Glutamatergic neuron (in vitro differentiated cells): ENCODE results near the gene PCNX2. TPM values are rescaled to one million over a fixed set of nuclear protein-coding genes. Genes with fewer than 3 reads are reported as not detected.

ENCODE experiments used
- DNase-seq: peaks from one replicate; pipeline ENCODE4 v3.0.0; 2022
- H3K27ac Mint-ChIP-seq: one replicate; pipeline ENCODE4 v1.8.0; 2020; ENCODE audit warnings: mild to moderate bottlenecking, mixed read lengths, inconsistent platforms; ENCODE audit not compliant: unreplicated experiment
- H3K27me3 Mint-ChIP-seq: one replicate; pipeline ENCODE4 v1.8.0; 2020; ENCODE audit warnings: mild to moderate bottlenecking, moderate library complexity, mixed read lengths, inconsistent platforms; ENCODE audit not compliant: unreplicated experiment
- H3K36me3 Mint-ChIP-seq: one replicate; pipeline ENCODE4 v1.8.0; 2020; ENCODE audit warnings: mild to moderate bottlenecking, mixed read lengths, inconsistent platforms; ENCODE audit not compliant: unreplicated experiment
- H3K4me1 Mint-ChIP-seq: one replicate; pipeline ENCODE4 v1.8.0; 2020; ENCODE audit warnings: mild to moderate bottlenecking, low read depth, mixed read lengths, inconsistent platforms; ENCODE audit not compliant: unreplicated experiment
- H3K4me3 Mint-ChIP-seq: one replicate; pipeline ENCODE4 v1.8.0; 2020; ENCODE audit warnings: mild to moderate bottlenecking, mixed read lengths, inconsistent platforms; ENCODE audit not compliant: unreplicated experiment
- H3K9me3 Mint-ChIP-seq: one replicate; pipeline ENCODE4 v1.8.0; 2020; ENCODE audit warnings: mild to moderate bottlenecking, moderate library complexity, mixed read lengths, inconsistent platforms; ENCODE audit not compliant: unreplicated experiment
- total RNA-seq: library from RNA; stranded (reverse); fragmentation: NEBNext Ultra II Directional; extraction: Animal tissue kit (Norgen Biotek cat#: 25700); gene quantifications from one replicate; pipeline ENCODE4 v1.2.1, GENCODE V29; 2021; ENCODE audit not compliant: unreplicated experiment
- TF ChIP-seq, protein P1 (sequence below): fragments of 200-600 bp; sonication (generic); IDR thresholded peaks from one replicate; pipeline ENCODE4 v1.5.0; 2021; ENCODE audit not compliant: partially characterized antibody, unreplicated experiment

PCNX2 gene
- total RNA-seq, 1 donor from 2014 or later = 44.5 TPM

DNA sequence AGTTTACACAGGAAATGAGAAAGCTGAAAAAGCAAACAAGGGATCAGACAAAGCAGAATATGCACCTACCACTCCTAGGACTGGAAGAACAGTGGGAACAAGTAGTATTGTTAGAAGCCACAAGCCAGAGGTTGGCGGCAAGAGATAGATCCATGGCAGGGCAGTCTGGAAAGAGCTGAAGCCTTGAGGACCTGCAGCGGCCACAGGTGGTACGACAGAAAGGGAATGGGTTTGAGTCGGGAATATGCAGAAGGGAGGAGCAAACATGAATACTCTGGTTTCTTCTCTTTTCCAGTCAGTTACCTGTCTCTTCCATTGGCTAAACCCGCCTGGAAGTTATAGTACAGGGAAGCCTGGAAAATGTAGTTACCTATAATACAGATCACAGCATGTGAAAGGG, 3.9 kb upstream of the PCNX2 start:
- Mint-ChIP-seq H3K36me3 (no peaks in the 10 kb centered on the region), H3K9me3 (peaks cover 5% of the 10 kb centered on the region)

DNA sequence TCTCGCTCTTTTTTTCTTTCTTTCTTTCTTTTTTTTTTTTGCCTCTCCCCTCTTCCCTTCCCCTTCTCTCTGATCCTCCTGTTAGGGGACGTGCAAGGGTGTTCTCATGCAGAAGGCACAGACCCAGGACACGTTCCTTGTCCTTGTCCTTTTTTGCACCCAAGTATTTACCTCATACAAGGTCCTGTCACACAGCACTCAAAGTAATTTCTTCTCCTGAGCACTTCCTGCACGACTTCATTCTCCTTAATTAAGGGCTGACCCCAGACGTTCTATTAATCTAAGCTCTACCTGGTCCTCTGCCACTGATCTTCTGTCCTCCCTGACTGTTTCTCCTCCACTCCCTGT, 424 bp upstream of the PCNX2 start:
- Mint-ChIP-seq H3K36me3 (no peaks in the 10 kb centered on the region), H3K4me3 (peak overlapping the region; percentile 87), H3K27ac (peak overlapping the region; percentile 36), H3K9me3 (peaks cover 5% of the 10 kb centered on the region), H3K27me3 (peaks cover 4% of the 10 kb centered on the region), H3K4me1 (peaks cover 6% of the 10 kb centered on the region)
- TF ChIP-seq, protein P1, sequence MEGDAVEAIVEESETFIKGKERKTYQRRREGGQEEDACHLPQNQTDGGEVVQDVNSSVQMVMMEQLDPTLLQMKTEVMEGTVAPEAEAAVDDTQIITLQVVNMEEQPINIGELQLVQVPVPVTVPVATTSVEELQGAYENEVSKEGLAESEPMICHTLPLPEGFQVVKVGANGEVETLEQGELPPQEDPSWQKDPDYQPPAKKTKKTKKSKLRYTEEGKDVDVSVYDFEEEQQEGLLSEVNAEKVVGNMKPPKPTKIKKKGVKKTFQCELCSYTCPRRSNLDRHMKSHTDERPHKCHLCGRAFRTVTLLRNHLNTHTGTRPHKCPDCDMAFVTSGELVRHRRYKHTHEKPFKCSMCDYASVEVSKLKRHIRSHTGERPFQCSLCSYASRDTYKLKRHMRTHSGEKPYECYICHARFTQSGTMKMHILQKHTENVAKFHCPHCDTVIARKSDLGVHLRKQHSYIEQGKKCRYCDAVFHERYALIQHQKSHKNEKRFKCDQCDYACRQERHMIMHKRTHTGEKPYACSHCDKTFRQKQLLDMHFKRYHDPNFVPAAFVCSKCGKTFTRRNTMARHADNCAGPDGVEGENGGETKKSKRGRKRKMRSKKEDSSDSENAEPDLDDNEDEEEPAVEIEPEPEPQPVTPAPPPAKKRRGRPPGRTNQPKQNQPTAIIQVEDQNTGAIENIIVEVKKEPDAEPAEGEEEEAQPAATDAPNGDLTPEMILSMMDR = no peak
- DNase-seq = no peak

More for the DNA sequence above, 3.9 kb upstream of the PCNX2 start:
- Mint-ChIP-seq H3K4me3 (no peak overlapping the region), H3K27me3 (peaks cover 4% of the 10 kb centered on the region), H3K4me1 (peaks cover 4% of the 10 kb centered on the region), H3K27ac (no peak overlapping the region)
- TF ChIP-seq, protein P1 = no peak
- no peak for DNase-seq

DNA sequence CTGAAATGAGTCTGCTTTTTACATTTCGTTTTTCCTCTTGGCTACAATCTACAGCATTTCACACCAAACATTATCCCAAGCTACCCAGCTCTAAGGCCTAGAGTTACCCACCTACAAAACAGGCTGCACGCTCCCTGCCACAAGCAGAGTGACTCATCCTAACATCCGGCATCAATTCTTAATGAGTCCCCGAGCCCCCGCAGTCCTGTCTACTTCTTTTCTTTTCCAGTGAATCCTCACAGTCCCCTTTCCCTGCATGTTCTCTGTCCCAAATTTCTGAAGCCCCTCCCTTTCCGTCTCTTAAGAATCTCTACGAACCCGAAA, 650 bp downstream of the PCNX2 start:
- TF ChIP-seq, protein P1 = no peak
- no peak for DNase-seq
- H3K4me1 Mint-ChIP-seq = peaks cover 6% of the 10 kb centered on the region

DNA sequence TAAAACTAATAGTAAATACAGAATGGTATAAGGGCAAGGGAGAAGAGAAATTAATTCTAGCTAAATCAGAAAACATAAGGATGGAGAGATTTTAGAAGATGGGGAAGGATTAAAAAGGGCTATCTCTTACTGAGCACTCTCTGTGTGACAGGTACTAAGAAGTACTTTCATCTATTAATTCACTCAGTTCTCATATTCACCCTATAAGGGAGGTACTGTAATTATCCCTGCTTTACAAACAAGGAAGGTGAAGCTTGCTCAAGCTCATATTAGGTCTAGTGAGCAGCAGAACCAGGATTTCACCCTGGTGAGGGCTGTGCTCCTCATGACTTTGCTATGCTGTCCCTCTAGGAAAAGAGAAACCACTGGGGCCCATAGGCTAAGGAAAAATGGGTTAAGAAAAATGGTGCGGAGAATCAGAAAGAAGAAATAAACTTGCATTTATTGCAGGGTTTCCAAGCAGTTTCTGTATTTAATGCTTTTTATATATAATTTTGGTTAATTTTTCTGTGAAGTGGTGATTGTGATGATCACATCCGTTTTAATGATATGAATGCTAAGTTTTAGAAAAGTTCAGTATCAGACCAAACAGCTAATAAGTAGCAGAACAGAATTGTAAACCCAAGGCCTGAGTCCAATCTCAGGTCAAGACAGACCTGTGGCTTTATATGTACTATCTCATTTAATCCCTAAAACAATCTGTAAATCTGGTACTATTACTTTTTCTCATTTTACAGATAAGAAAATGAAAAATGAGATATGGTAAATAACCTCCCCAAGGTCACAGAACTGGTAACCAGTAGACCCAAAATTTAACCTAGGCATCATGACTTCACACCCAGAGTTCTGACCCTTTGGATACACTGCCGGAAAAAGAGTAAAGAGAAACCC, 1.7 kb downstream of the PCNX2 start:
- no peaks in the 10 kb centered on the region for H3K36me3 Mint-ChIP-seq
- H3K4me3 Mint-ChIP-seq = peak overlapping the region; percentile 96
- TF ChIP-seq, protein P1 = no peak
- no peak for DNase-seq
- peaks cover 5% of the 10 kb centered on the region for H3K9me3 Mint-ChIP-seq
- peaks cover 6% of the 10 kb centered on the region for H3K4me1 Mint-ChIP-seq
- H3K27ac Mint-ChIP-seq = no peak overlapping the region
- peaks cover 4% of the 10 kb centered on the region for H3K27me3 Mint-ChIP-seq

More for the DNA sequence above, 650 bp downstream of the PCNX2 start:
- H3K27me3 Mint-ChIP-seq = peaks cover 4% of the 10 kb centered on the region
- no peaks in the 10 kb centered on the region for H3K36me3 Mint-ChIP-seq
- H3K4me3 Mint-ChIP-seq = peak overlapping the region; percentile 96
- H3K27ac Mint-ChIP-seq = peak overlapping the region; percentile 91
- H3K9me3 Mint-ChIP-seq = peaks cover 5% of the 10 kb centered on the region

DNA sequence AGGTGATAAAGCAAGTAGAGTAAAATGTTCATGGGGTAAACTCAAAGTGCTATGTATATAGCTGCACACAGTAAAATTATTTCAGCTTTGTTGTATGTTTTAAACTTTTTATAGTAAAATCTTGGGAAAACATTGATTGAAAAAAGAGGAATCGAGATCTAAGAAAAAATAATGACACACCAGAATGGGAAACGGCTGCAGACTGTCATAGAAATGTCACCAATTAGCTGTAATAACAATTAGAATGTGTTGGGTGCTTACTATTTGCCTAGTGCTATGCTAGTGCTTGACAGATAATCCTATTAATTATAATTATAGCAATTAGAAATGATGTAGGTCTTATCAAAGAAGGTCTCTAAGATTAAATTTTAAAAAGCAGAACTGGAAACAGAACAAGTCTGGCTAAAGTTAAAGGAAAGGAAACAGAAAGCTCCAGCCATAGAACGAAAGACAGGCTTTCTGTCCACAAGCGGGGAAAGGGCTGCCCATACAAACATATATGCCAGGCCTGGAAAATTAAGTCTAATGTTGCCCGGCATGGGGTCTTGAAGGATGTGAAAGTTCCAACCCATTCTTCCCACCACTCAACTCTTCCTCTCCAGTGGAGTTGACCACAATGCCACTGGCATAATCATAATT, 5.0 kb downstream of the PCNX2 start:
- no peak for DNase-seq
- Mint-ChIP-seq H3K9me3 (peaks cover 4% of the 10 kb centered on the region), H3K27ac (no peak overlapping the region), H3K27me3 (no peaks in the 10 kb centered on the region), H3K4me3 (no peak overlapping the region), H3K4me1 (peaks cover 3% of the 10 kb centered on the region), H3K36me3 (peaks cover 10% of the 10 kb centered on the region)
- TF ChIP-seq, protein P1 = no peak
